Prostate gland (tissue), 2 donors: ENCODE results near the gene PEX7. TPM values are rescaled to one million over a fixed set of nuclear protein-coding genes. Genes with fewer than 3 reads are reported as not detected.

Experiments
- DNase-seq: peaks from one replicate; pipeline ENCODE4 v3.0.0-alpha.2; 2019; ENCODE audit warnings: low spot score
- H3K27ac ChIP-seq, 2 donors: fragments of 200-600 bp; sonication (generic); 2 replicates each; pipeline ENCODE4 v1.5.1; 2017 to 2019
- H3K27me3 ChIP-seq: fragments of 200-600 bp; sonication (generic); replicated peaks from 2 replicates; pipeline ENCODE4 v1.5.1; 2019; ENCODE audit not compliant: insufficient read depth
- H3K36me3 ChIP-seq, 2 donors: fragments of 200-600 bp; sonication (generic); 1 replicate in 1 of 2; 2 replicates in 1 of 2; pipeline versions ENCODE4 v1.5.1 to v1.8.1; 2017 to 2019
- H3K4me1 ChIP-seq: fragments of 200-600 bp; sonication (generic); replicated peaks from 2 replicates; pipeline ENCODE4 v1.5.1; 2019
- H3K4me3 ChIP-seq, 2 donors: fragments of 200-600 bp; sonication (generic); 2 replicates each; pipeline ENCODE4 v1.5.1; 2017 to 2019
- H3K9me3 ChIP-seq: fragments of 200-600 bp; sonication (generic); 2 replicates; pipeline ENCODE4 v1.5.1; 2017
- CTCF ChIP-seq, 4 experiments: fragments of 200-600 bp in 2 of 4; fragments of 450-650 bp in 2 of 4; sonication (generic) in 2 of 4; IDR thresholded peaks; 1 replicate in 3 of 4; 2 replicates in 1 of 4; pipeline ENCODE4 v1.5.1; 2016 to 2019; ENCODE audit warnings: antibody characterized with exemption in 4 of 4, mild to moderate bottlenecking in 2 of 4, moderate library complexity in 2 of 4
- POLR2A ChIP-seq: fragments of 450-650 bp; IDR thresholded peaks from one replicate; pipeline ENCODE4 v1.6.1; 2016; ENCODE audit warnings: antibody characterized with exemption, mild to moderate bottlenecking
- POLR2AphosphoS5 ChIP-seq: sonication (generic); formaldehyde crosslinking; IDR thresholded peaks from one replicate; pipeline ENCODE4 v1.6.1; 2017; ENCODE audit warnings: antibody characterized with exemption
- WGBS: methylation state at CpG from one replicate; pipeline ENCODE4 v1.1.5; 2018; 5-methylcytosine and 5-hydroxymethylcytosine counted together
- intact Hi-C: fragments of 100-400 bp; cut with DNase I; formaldehyde crosslinking; loops from one replicate; pipeline ENCODE4 v1.14.2; 2022
- total RNA-seq, 2 donors: library from RNA; depleted of rRNA; stranded (reverse); fragments of >200 nt; gene quantifications; one replicate each; pipeline ENCODE4 v1.1.0, GENCODE V29; 2016

PEX7 gene
- total RNA-seq, 2 donors from 2014 or later, result 15.4 to 27.6 TPM

GRCh38 chr6:136782021-136782770 is 40.2 kb upstream of the PEX7 start:
- no peak for TF ChIP-seq CTCF (IDR thresholded peaks at IDR 0.05)
- TF ChIP-seq POLR2A, result no peak
- no peak for TF ChIP-seq POLR2AphosphoS5
- 83% methylated on average over 1 of the region's 1 CpG for WGBS
- H3K4me1 ChIP-seq, result peaks cover 9% of the 10 kb centered on the region

GRCh38 chr6:136783021-136783420 is 39.4 kb upstream of the PEX7 start:
- no peaks in the 10 kb centered on the region for H3K36me3 ChIP-seq
- H3K4me3 ChIP-seq, result no peak overlapping the region
- no peaks in the 10 kb centered on the region for H3K9me3 ChIP-seq
- peaks cover 9% of the 10 kb centered on the region for H3K4me1 ChIP-seq
- TF ChIP-seq CTCF (IDR thresholded peaks at IDR 0.05) (no peak), POLR2A (no peak), POLR2AphosphoS5 (no peak)
- H3K27me3 ChIP-seq, result no peaks in the 10 kb centered on the region
- intact Hi-C loops, result no loop called here
- H3K27ac ChIP-seq, result no peak overlapping the region
- no peak for DNase-seq
- 93% methylated on average over 6 of the region's 6 CpGs for WGBS

More at GRCh38 chr6:136782021-136782770, 40.2 kb upstream of the PEX7 start:
- intact Hi-C loops, result no loop called here
- Histone ChIP-seq H3K27me3 (no peaks in the 10 kb centered on the region), H3K36me3 (no peaks in the 10 kb centered on the region), H3K27ac (no peak overlapping the region), H3K4me3 (no peak overlapping the region), H3K9me3 (no peaks in the 10 kb centered on the region)
- no peak for DNase-seq

- Histone ChIP-seq H3K36me3 (no peaks in the 10 kb centered on the region), H3K27ac (no peak overlapping the region), H3K4me3 (no peak overlapping the region), H3K9me3 (no peaks in the 10 kb centered on the region), H3K27me3 (no peaks in the 10 kb centered on the region), H3K4me1 (peaks cover 9% of the 10 kb centered on the region)
- intact Hi-C loops, result no loop called here
- no peak for DNase-seq
- 83% methylated on average over 9 of the region's 9 CpGs for WGBS
- TF ChIP-seq CTCF (IDR thresholded peaks at IDR 0.05) (no peak), POLR2A (no peak), POLR2AphosphoS5 (no peak)
Measured at GRCh38 chr6:136783495-136784270, 38.7 kb upstream of the PEX7 start.

GRCh38 chr6:136784271-136784664 is 38.1 kb upstream of the PEX7 start:
- Histone ChIP-seq H3K27ac (no peak overlapping the region), H3K4me1 (peaks cover 9% of the 10 kb centered on the region), H3K9me3 (no peaks in the 10 kb centered on the region), H3K27me3 (no peaks in the 10 kb centered on the region), H3K36me3 (no peaks in the 10 kb centered on the region), H3K4me3 (no peak overlapping the region)
- 82% methylated on average over 8 of the region's 8 CpGs for WGBS
- TF ChIP-seq POLR2A, result no peak
- TF ChIP-seq CTCF (IDR thresholded peaks at IDR 0.05), result no peak
- no peak for TF ChIP-seq POLR2AphosphoS5
- no peak for DNase-seq
- intact Hi-C loops, result no loop called here
